GM23248 (cell line): ENCODE data around the gene LENG9.

Experiments
- EZH2 ChIP-seq: fragments of 200-600 bp; sonication (generic); IDR thresholded peaks from 2 replicates; pipeline ENCODE4 v1.6.1; 2018; ENCODE audit warnings: antibody characterized with exemption, mild to moderate bottlenecking; ENCODE audit not compliant: insufficient read depth, poor library complexity, severe bottlenecking
- EZH2phosphoT487 ChIP-seq: fragments of 200-600 bp; sonication (generic); IDR thresholded peaks from 2 replicates; pipeline ENCODE4 v1.6.1; 2018; ENCODE audit warnings: antibody characterized with exemption, moderate library complexity, mild to moderate bottlenecking, low read depth; ENCODE audit not compliant: insufficient read depth

- TF ChIP-seq EZH2 (no peak), EZH2phosphoT487 (no peak)
Measured at GRCh38 chr19:54464630-54465425, 1.2 kb upstream of the LENG9 start.
